H9 (cell line): ENCODE data around the gene COQ4. TPM values are rescaled to one million over a fixed set of nuclear protein-coding genes. Genes with fewer than 3 reads are reported as not detected.

ENCODE experiments used
- DNase-seq: peaks from one replicate; pipeline ENCODE4 v3.0.0-alpha.2; 2017
- H2AFZ ChIP-seq: one replicate; pipeline ENCODE4 v1.6.1; 2013; ENCODE audit warnings: mild to moderate bottlenecking, low read length, control low read depth, moderate library complexity
- H2AK5ac ChIP-seq: 2 replicates; pipeline ENCODE4 v1.6.1; 2013; ENCODE audit warnings: low read length, control low read depth, mixed read lengths; ENCODE audit not compliant: insufficient read length
- H2BK120ac ChIP-seq: one replicate; pipeline ENCODE4 v1.6.1; 2013; ENCODE audit warnings: low read depth, mild to moderate bottlenecking, low read length, control low read depth, inconsistent platforms; ENCODE audit not compliant: poor library complexity, severe bottlenecking
- H2BK12ac ChIP-seq: 2 replicates; pipeline ENCODE4 v1.6.1; 2013; ENCODE audit warnings: low read length, control low read depth, mixed read lengths, low read depth; ENCODE audit not compliant: insufficient read length
- H2BK15ac ChIP-seq: 2 replicates; pipeline ENCODE4 v1.6.1; 2013; ENCODE audit warnings: low read depth, low read length, control low read depth
- H2BK20ac ChIP-seq: one replicate; pipeline ENCODE4 v1.6.1; 2013; ENCODE audit warnings: low read depth, mild to moderate bottlenecking, low read length, control low read depth, inconsistent platforms; ENCODE audit not compliant: poor library complexity, severe bottlenecking
- H2BK5ac ChIP-seq: 2 replicates; pipeline ENCODE4 v1.6.1; 2013; ENCODE audit warnings: low read length, control low read depth, mixed read lengths; ENCODE audit not compliant: insufficient read length
- H3K14ac ChIP-seq: 2 replicates; pipeline ENCODE4 v1.6.1; 2013; ENCODE audit warnings: low read length, control low read depth; ENCODE audit not compliant: insufficient read depth
- H3K18ac ChIP-seq: 2 replicates; pipeline ENCODE4 v1.6.1; 2013; ENCODE audit warnings: low read depth, mild to moderate bottlenecking, mixed read lengths, low read length, control low read depth; ENCODE audit not compliant: insufficient read length
- H3K23ac ChIP-seq: 2 replicates; pipeline ENCODE4 v1.6.1; 2013; ENCODE audit warnings: low read length, control low read depth, mixed read lengths, low read depth; ENCODE audit not compliant: insufficient read length
- H3K23me2 ChIP-seq: 2 replicates; pipeline ENCODE4 v1.6.1; 2013; ENCODE audit warnings: low read depth, mild to moderate bottlenecking, mixed read lengths, low read length, control low read depth; ENCODE audit not compliant: insufficient read length, poor library complexity, severe bottlenecking
- H3K27ac ChIP-seq: 2 replicates; pipeline ENCODE4 v1.5.1; 2013; ENCODE audit warnings: low read length, control low read depth, mixed read lengths, low read depth; ENCODE audit not compliant: insufficient read length
- H3K27me3 ChIP-seq: 2 replicates; pipeline ENCODE4 v1.6.1; 2013; ENCODE audit warnings: low read length, control low read depth, inconsistent platforms; ENCODE audit not compliant: insufficient read depth
- H3K4ac ChIP-seq: 2 replicates; pipeline ENCODE4 v1.6.1; 2013; ENCODE audit warnings: low read depth, mild to moderate bottlenecking, control low read depth, inconsistent platforms, low read length, moderate library complexity
- H3K4me1 ChIP-seq: 2 replicates; pipeline ENCODE4 v1.6.1; 2013; ENCODE audit warnings: low read length, control low read depth, inconsistent platforms; ENCODE audit not compliant: insufficient read depth
- H3K4me2 ChIP-seq: 2 replicates; pipeline ENCODE4 v1.6.1; 2013; ENCODE audit warnings: low read length, control low read depth, mixed read lengths; ENCODE audit not compliant: insufficient read length, insufficient read depth
- H3K56ac ChIP-seq: 2 replicates; pipeline ENCODE4 v1.6.1; 2013; ENCODE audit warnings: low read depth, mild to moderate bottlenecking, mixed read lengths, low read length, control low read depth; ENCODE audit not compliant: insufficient read length
- H3K79me1 ChIP-seq: 2 replicates; pipeline ENCODE4 v1.6.1; 2013; ENCODE audit warnings: low read depth, mild to moderate bottlenecking, moderate library complexity, low read length, control low read depth, inconsistent platforms; ENCODE audit not compliant: insufficient read depth, poor library complexity, severe bottlenecking
- H3K79me2 ChIP-seq: 2 replicates; pipeline ENCODE4 v1.6.1; 2013; ENCODE audit warnings: low read length, control low read depth, inconsistent platforms; ENCODE audit not compliant: insufficient read depth
- H3K9ac ChIP-seq: 2 replicates; pipeline ENCODE4 v1.6.1; 2013; ENCODE audit warnings: low read length, control low read depth, mixed read lengths; ENCODE audit not compliant: insufficient read length; ENCODE audit errors: extremely low read depth
- H3K9me3 ChIP-seq: one replicate; pipeline ENCODE4 v1.6.1; 2013; ENCODE audit warnings: low read depth, low read length, inconsistent platforms; ENCODE audit not compliant: control insufficient read depth
- H3T11ph ChIP-seq: one replicate; pipeline ENCODE4 v1.6.1; 2013; ENCODE audit warnings: mild to moderate bottlenecking, low read length, control low read depth, inconsistent platforms
- H4K20me1 ChIP-seq: one replicate; pipeline ENCODE4 v1.6.1; 2013; ENCODE audit not compliant: control insufficient read depth, insufficient read length, insufficient read depth
- H4K5ac ChIP-seq: 2 replicates; pipeline ENCODE4 v1.6.1; 2013; ENCODE audit warnings: low read depth, mild to moderate bottlenecking, mixed read lengths, low read length, control low read depth; ENCODE audit not compliant: insufficient read length
- H4K8ac ChIP-seq: replicated peaks from 2 replicates; pipeline ENCODE4 v1.6.1; 2013; ENCODE audit warnings: low read length, control low read depth, mixed read lengths, low read depth; ENCODE audit not compliant: insufficient read length
- H4K91ac ChIP-seq: 2 replicates; pipeline ENCODE4 v1.6.1; 2013; ENCODE audit warnings: low read depth, mild to moderate bottlenecking, moderate library complexity, mixed read lengths, low read length, control low read depth; ENCODE audit not compliant: insufficient read length
- H3K27ac Mint-ChIP-seq, 3 experiments: 2 replicates in 2 of 3; 3 replicates in 1 of 3; pipeline ENCODE4 v1.8.0; 2020 to 2021; ENCODE audit warnings: mixed read lengths in 3 of 3, mild to moderate bottlenecking in 1 of 3, moderate library complexity in 1 of 3
- H3K27me3 Mint-ChIP-seq: 2 replicates; pipeline ENCODE4 v1.8.0; 2021; ENCODE audit warnings: low read depth, mild to moderate bottlenecking, moderate library complexity, mixed read lengths
- H3K36me3 Mint-ChIP-seq, 3 experiments: 2 replicates in 2 of 3; 3 replicates in 1 of 3; pipeline ENCODE4 v1.8.0; 2020 to 2021; ENCODE audit warnings: low read depth in 3 of 3, mixed read lengths in 3 of 3; ENCODE audit not compliant: insufficient read depth in 1 of 3
- H3K4me1 Mint-ChIP-seq, 2 experiments: 2 replicates each; pipeline ENCODE4 v1.8.0; 2020; ENCODE audit warnings: mixed read lengths in 2 of 2
- H3K4me3 Mint-ChIP-seq, 2 experiments: 2 replicates in 1 of 2; 3 replicates in 1 of 2; pipeline ENCODE4 v1.8.0; 2020 to 2021; ENCODE audit warnings: mild to moderate bottlenecking in 2 of 2, mixed read lengths in 2 of 2, moderate library complexity in 1 of 2
- H3K9me3 Mint-ChIP-seq, 2 experiments: 2 replicates in 1 of 2; 3 replicates in 1 of 2; pipeline ENCODE4 v1.8.0; 2020; ENCODE audit warnings: mild to moderate bottlenecking in 2 of 2, mixed read lengths in 2 of 2, moderate library complexity in 1 of 2
- CTCF ChIP-seq: fragments of 200-600 bp; sonication (generic); conservative IDR thresholded peaks from 3 replicates; pipeline ENCODE4 v1.8.0; 2021; ENCODE audit warnings: antibody characterized with exemption, mild to moderate bottlenecking
- WGBS: extraction: QIAGEN DNeasy Blood & Tissue Kit; methylation state at CpG from one replicate; pipeline ENCODE4 v1.1.7; 2013; ENCODE audit warnings: missing lambda C conversion rate, low lambda C conversion rate, mixed read lengths; ENCODE audit not compliant: insufficient read length; ENCODE audit errors: extremely low coverage; 5-methylcytosine and 5-hydroxymethylcytosine counted together
- total RNA-seq: library from RNA; stranded (reverse); gene quantifications from 2 replicates; pipeline ENCODE4 v1.2.1, GENCODE V29; 2021

COQ4 gene
- total RNA-seq, 1 experiment from 2014 or later, result 38.4 TPM

- Histone ChIP-seq H2AK5ac (no peak overlapping the region), H3K18ac (no peak overlapping the region), H3K9ac (no peak overlapping the region), H3K14ac (no peak overlapping the region), H4K8ac (no peak overlapping the region), H3K23me2 (peaks cover 3% of the 10 kb centered on the region), H2BK5ac (no peak overlapping the region), H3K4me2 (peak overlapping the region; percentile 70), H3K4ac (no peak overlapping the region), H3K56ac (no peak overlapping the region), H2BK15ac (no peak overlapping the region), H3K27ac (no peak overlapping the region), H3K79me1 (no peaks in the 10 kb centered on the region), H3K4me1 (no peaks in the 10 kb centered on the region), H2AFZ (no peak overlapping the region), H2BK20ac (no peak overlapping the region), H3K23ac (no peak overlapping the region), H4K20me1 (no peaks in the 10 kb centered on the region), H2BK120ac (no peak overlapping the region), H4K5ac (no peak overlapping the region), H3T11ph (no peak overlapping the region), H3K9me3 (no peaks in the 10 kb centered on the region), H4K91ac (no peak overlapping the region), H2BK12ac (no peak overlapping the region), H3K79me2 (no peaks in the 10 kb centered on the region), H3K27me3 (no peaks in the 10 kb centered on the region)
- peak; percentile 83 for DNase-seq
- H3K36me3 Mint-ChIP-seq, result peaks cover 4 to 22% (median 10%) of the 10 kb centered on the region in 3 experiments
- no peaks in the 10 kb centered on the region for H3K27me3 Mint-ChIP-seq
- peak overlapping the region; percentile 88 to 93 for H3K4me3 Mint-ChIP-seq
- H3K4me1 Mint-ChIP-seq, result peaks cover 4 to 5% of the 10 kb centered on the region in 2 experiments
- peak; percentile 70 for TF ChIP-seq CTCF
- H3K9me3 Mint-ChIP-seq, result no peaks in the 10 kb centered on the region
- peak overlapping the region in 1 of 3 experiments; percentile 40; a peak in 2 of 7 replicates for H3K27ac Mint-ChIP-seq
- no CpG with 5 or more reads among the region's 13 CpGs for WGBS
These were observed 18.8 kb downstream of the COQ4 start for GRCh38 chr9:128341435-128341849.
